NCI-H460 (cell line): ENCODE data around the gene ATE1. TPM values are rescaled to one million over a fixed set of nuclear protein-coding genes. Genes with fewer than 3 reads are reported as not detected.
"Not testable (repeated sequence)": the region's sequence is repeated elsewhere in the genome, so short reads cannot be mapped to it uniquely, and the experiment has no call there.

Experiments
- DNase-seq: peaks from one replicate; pipeline ENCODE4 v3.0.0-alpha.2; 2016; ENCODE audit warnings: low read depth; ENCODE audit errors: extremely low read depth
- total RNA-seq: library from RNA; depleted of rRNA; stranded (reverse); fragments of >200 nt; shearing (Covaris generic); gene quantifications from 2 replicates; pipeline ENCODE4 v1.2.3, GENCODE V29; 2014

The ATE1 gene
- total RNA-seq, 1 experiment from 2014 or later = 48.3 TPM

- no peak for DNase-seq
Observed at GRCh38 chr10:121797490-121797889, 130.3 kb downstream of the ATE1 start.

- DNase-seq = no peak
Observed at GRCh38 chr10:121796342-121796741, 131.5 kb downstream of the ATE1 start.

- no peak for DNase-seq
Observed at GRCh38 chr10:121792198-121792597, 135.6 kb downstream of the ATE1 start.

- no peak for DNase-seq
Observed at GRCh38 chr10:121791761-121792160, 136.1 kb downstream of the ATE1 start.

GRCh38 chr10:121788717-121789116, 139.1 kb downstream of the ATE1 start:
- DNase-seq = no peak

- no peak for DNase-seq
Observed at GRCh38 chr10:121788115-121788514, 139.7 kb downstream of the ATE1 start.

- DNase-seq = no peak
Observed at GRCh38 chr10:121787169-121787568, 140.7 kb downstream of the ATE1 start.

GRCh38 chr10:121783782-121784372, 144.0 kb downstream of the ATE1 start:
- no peak for DNase-seq

- no peak for DNase-seq
Observed at GRCh38 chr10:121781101-121781500, 146.7 kb downstream of the ATE1 start.

- no peak for DNase-seq
Observed at GRCh38 chr10:121774813-121775212, 153.0 kb downstream of the ATE1 start.

GRCh38 chr10:121774404-121774803, 153.4 kb downstream of the ATE1 start:
- DNase-seq = no peak

- no peak for DNase-seq
Observed at GRCh38 chr10:121772884-121773283, 154.9 kb downstream of the ATE1 start.

- DNase-seq = no peak
Observed at GRCh38 chr10:121772406-121772805, 155.4 kb downstream of the ATE1 start.

GRCh38 chr10:121771966-121772365, 155.9 kb downstream of the ATE1 start:
- DNase-seq = no peak

GRCh38 chr10:121766426-121766825, 161.4 kb downstream of the ATE1 start:
- no peak for DNase-seq

- DNase-seq = no peak
Observed at GRCh38 chr10:121765204-121765603, 162.6 kb downstream of the ATE1 start.

- no peak for DNase-seq
Observed at GRCh38 chr10:121764233-121764942, 163.4 kb downstream of the ATE1 start.

GRCh38 chr10:121757241-121757640, 170.6 kb downstream of the ATE1 start:
- not testable (repeated sequence) for DNase-seq

- not testable (repeated sequence) for DNase-seq
Observed at GRCh38 chr10:121755496-121755895, 172.3 kb downstream of the ATE1 start.

- DNase-seq = no peak
Observed at GRCh38 chr10:121754666-121755065, 173.2 kb downstream of the ATE1 start.

- peak; percentile 82 for DNase-seq
Observed at GRCh38 chr10:121753726-121754476, 173.9 kb downstream of the ATE1 start.
